ENCODE measurements around the gene MBNL2.

GRCh38 chr13:97417698-97418097 is 195.6 kb downstream of the MBNL2 start:
- TF ChIP-seq, protein P1, sequence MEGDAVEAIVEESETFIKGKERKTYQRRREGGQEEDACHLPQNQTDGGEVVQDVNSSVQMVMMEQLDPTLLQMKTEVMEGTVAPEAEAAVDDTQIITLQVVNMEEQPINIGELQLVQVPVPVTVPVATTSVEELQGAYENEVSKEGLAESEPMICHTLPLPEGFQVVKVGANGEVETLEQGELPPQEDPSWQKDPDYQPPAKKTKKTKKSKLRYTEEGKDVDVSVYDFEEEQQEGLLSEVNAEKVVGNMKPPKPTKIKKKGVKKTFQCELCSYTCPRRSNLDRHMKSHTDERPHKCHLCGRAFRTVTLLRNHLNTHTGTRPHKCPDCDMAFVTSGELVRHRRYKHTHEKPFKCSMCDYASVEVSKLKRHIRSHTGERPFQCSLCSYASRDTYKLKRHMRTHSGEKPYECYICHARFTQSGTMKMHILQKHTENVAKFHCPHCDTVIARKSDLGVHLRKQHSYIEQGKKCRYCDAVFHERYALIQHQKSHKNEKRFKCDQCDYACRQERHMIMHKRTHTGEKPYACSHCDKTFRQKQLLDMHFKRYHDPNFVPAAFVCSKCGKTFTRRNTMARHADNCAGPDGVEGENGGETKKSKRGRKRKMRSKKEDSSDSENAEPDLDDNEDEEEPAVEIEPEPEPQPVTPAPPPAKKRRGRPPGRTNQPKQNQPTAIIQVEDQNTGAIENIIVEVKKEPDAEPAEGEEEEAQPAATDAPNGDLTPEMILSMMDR (conservative IDR thresholded peaks at IDR 0.05): no peak
- TF ChIP-seq ZFX (IDR thresholded peaks at IDR 0.05): no peak
